HG03354 (cell line): ENCODE data around the gene MEX3D.

ENCODE experiments used
- ATAC-seq: cut with Tn5 transposase; IDR thresholded peaks from one replicate; pipeline ENCODE4 v1.9.1; 2021; ENCODE audit warnings: mild to moderate bottlenecking; ENCODE audit not compliant: unreplicated experiment, poor library complexity, severe bottlenecking

Gene MEX3D

GRCh38 chr19:1598777-1599459 lies 30.8 kb upstream of the MEX3D start:
- no peak for ATAC-seq

- ATAC-seq = no peak
These were observed 25.3 kb upstream of the MEX3D start for GRCh38 chr19:1593501-1593772.

- peak; percentile 69 for ATAC-seq
These were observed 24.8 kb upstream of the MEX3D start, which contains the start of gene MBD3 for GRCh38 chr19:1592755-1593500. MBD3 (minus strand) TSS chr19:1592865; CDS start chr19:1592631, 234 bp downstream.

- ATAC-seq = peak; percentile 78
These were observed 24.1 kb upstream of the MEX3D start for GRCh38 chr19:1592024-1592754.

- ATAC-seq = peak; percentile 1
These were observed 23.4 kb upstream of the MEX3D start for GRCh38 chr19:1591421-1592023.

- no peak for ATAC-seq
These were observed 22.7 kb upstream of the MEX3D start for GRCh38 chr19:1590641-1591397.

- no peak for ATAC-seq
These were observed 19.7 kb upstream of the MEX3D start for GRCh38 chr19:1587872-1588271.

GRCh38 chr19:1585243-1585580 lies 17.1 kb upstream of the MEX3D start:
- ATAC-seq = no peak

- ATAC-seq = no peak
These were observed 16.5 kb upstream of the MEX3D start for GRCh38 chr19:1584500-1585242.

GRCh38 chr19:1582201-1582600 lies 14.1 kb upstream of the MEX3D start:
- no peak for ATAC-seq

GRCh38 chr19:1580957-1581356 lies 12.8 kb upstream of the MEX3D start:
- no peak for ATAC-seq

- no peak for ATAC-seq
These were observed 12.3 kb upstream of the MEX3D start for GRCh38 chr19:1580382-1580781.

- ATAC-seq = no peak
These were observed 11.1 kb upstream of the MEX3D start for GRCh38 chr19:1579222-1579621.

- ATAC-seq = no peak
These were observed 9.9 kb upstream of the MEX3D start for GRCh38 chr19:1577929-1578618.

- no peak for ATAC-seq
These were observed 9.2 kb upstream of the MEX3D start for GRCh38 chr19:1577090-1577928.

- no peak for ATAC-seq
These were observed 8.3 kb upstream of the MEX3D start for GRCh38 chr19:1576242-1577089.
